HG03280 (cell line): ENCODE data around the gene ACOX1.
A peak's percentile ranks its signal among the peaks of the same experiment; 100 is the strongest.

Source experiments
- ATAC-seq: cut with Tn5 transposase; IDR thresholded peaks from one replicate; pipeline ENCODE4 v1.9.1; 2021; ENCODE audit warnings: mild to moderate bottlenecking, moderate library complexity; ENCODE audit not compliant: unreplicated experiment

ACOX1 gene

GRCh38 chr17:75978938-75979704, at the start of gene ACOX1, which contains the start of gene TEN1:
Gene ACOX1, minus strand, starts transcription at chr17:75979166. Its CDS starts 93 bp downstream, at chr17:75979073.
Gene TEN1, plus strand, starts transcription at chr17:75979240. Its CDS starts 6,953 bp downstream, at chr17:75986193.
- peak; percentile 93 for ATAC-seq

- no peak for ATAC-seq
Measured at GRCh38 chr17:76027159-76027839, 48.3 kb upstream of the ACOX1 start, which contains the start of gene EVPL. Gene EVPL, minus strand, starts transcription at chr17:76027306. Its CDS starts 108 bp downstream, at chr17:76027198.

- no peak for ATAC-seq
Measured at GRCh38 chr17:76026714-76027158, 47.8 kb upstream of the ACOX1 start.

- no peak for ATAC-seq
Measured at GRCh38 chr17:76025294-76025693, 46.3 kb upstream of the ACOX1 start.

GRCh38 chr17:76024353-76024752, 45.4 kb upstream of the ACOX1 start:
- no peak for ATAC-seq

GRCh38 chr17:76023900-76024237, 44.9 kb upstream of the ACOX1 start:
- no peak for ATAC-seq

- no peak for ATAC-seq
Measured at GRCh38 chr17:76022973-76023899, 44.3 kb upstream of the ACOX1 start.

- ATAC-seq: no peak
Measured at GRCh38 chr17:76022285-76022684, 43.3 kb upstream of the ACOX1 start.

GRCh38 chr17:76019833-76020467, 41.0 kb upstream of the ACOX1 start:
- no peak for ATAC-seq

GRCh38 chr17:76018801-76019200, 39.8 kb upstream of the ACOX1 start:
- no peak for ATAC-seq

- ATAC-seq: no peak
Measured at GRCh38 chr17:76018340-76018680, 39.3 kb upstream of the ACOX1 start.

- ATAC-seq: no peak
Measured at GRCh38 chr17:76017481-76018339, 38.7 kb upstream of the ACOX1 start.

- no peak for ATAC-seq
Measured at GRCh38 chr17:76014925-76015261, 35.9 kb upstream of the ACOX1 start.

GRCh38 chr17:76014100-76014924, 35.3 kb upstream of the ACOX1 start:
- ATAC-seq: peak; percentile 79

GRCh38 chr17:76013377-76013932, 34.5 kb upstream of the ACOX1 start:
- no peak for ATAC-seq

- ATAC-seq: no peak
Measured at GRCh38 chr17:76011951-76012350, 33.0 kb upstream of the ACOX1 start.

- no peak for ATAC-seq
Measured at GRCh38 chr17:76009969-76010661, 31.1 kb upstream of the ACOX1 start.

GRCh38 chr17:76009447-76009846, 30.5 kb upstream of the ACOX1 start:
- ATAC-seq: no peak
